GM18498 (cell line): ENCODE measurements around the gene FERMT3.

ENCODE experiments used
- ATAC-seq: cut with Tn5 transposase; IDR thresholded peaks from one replicate; pipeline ENCODE4 v1.9.1; 2021; ENCODE audit warnings: mild to moderate bottlenecking, moderate library complexity; ENCODE audit not compliant: unreplicated experiment

Gene FERMT3

DNA sequence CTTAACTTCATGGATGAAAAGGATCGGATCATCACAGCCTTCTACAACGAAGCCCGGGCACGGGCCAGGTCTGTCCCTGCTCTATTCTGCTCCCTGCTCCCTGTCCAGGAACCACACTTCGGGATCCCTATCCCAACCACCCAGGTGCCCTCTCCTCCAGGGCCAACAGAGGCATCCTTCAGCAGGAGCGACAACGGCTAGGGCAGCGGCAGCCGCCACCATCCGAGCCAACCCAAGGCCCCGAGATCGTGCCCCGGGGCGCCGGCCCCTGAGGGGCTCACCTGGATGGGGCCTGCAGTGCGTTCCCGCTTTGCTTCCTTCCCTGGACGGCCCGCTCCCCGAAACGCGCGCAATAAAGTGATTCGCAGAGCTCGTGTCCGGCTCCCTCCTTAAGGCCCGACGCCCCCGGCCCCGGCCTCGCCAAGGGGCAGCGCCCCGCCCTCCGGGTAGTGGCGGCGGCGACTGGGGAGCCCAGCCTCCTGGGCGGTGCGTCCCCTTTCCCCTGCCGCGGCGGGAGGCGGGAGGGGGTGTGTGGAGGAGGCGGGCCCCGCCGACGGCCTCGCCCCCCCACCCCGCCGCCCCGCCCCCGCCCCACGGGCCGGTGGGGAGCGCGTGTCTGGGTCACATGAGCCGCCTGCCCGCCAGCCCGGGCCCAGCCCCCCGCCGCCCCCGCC, 27.5 kb downstream of the FERMT3 start, which contains the start of gene VEGFB:
Gene VEGFB, plus strand, starts transcription at position 672 of the 674 bp plus-strand sequence. CDS start 250 bp downstream, outside the sequence.
- ATAC-seq, result peak; percentile 47

DNA sequence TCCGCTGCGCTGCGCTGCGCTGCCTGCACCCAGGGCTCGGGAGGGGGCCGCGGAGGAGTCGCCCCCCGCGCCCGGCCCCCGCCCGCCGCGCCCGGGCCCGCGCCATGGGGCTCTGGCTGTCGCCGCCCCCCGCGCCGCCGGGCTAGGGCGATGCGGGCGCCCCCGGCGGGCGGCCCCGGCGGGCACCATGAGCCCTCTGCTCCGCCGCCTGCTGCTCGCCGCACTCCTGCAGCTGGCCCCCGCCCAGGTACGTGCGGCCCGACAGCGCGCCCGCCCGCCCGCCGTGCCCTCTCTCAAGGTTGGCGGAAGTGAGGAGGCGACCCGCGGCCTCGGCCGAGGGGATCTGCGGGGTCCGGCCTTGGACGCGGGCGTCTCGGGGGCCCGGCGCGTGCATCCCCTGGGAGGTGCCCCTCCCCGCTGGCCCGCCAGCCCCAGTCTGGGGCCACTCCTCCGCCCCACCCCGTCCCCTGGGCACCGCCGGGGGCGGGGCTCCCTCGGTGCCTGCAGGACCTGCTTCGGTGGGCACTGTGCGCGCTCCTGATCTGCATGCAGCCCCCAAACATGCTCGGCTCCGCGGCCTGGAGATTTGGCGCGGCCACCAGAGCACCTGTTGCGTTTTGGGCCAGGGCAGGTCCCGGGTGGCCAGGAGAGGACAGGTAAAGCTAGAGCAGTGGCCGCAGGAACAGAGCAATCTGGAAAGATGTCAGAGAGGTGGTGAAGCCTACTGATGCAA, 28.3 kb downstream of the FERMT3 start:
- peak; percentile 29 for ATAC-seq

DNA sequence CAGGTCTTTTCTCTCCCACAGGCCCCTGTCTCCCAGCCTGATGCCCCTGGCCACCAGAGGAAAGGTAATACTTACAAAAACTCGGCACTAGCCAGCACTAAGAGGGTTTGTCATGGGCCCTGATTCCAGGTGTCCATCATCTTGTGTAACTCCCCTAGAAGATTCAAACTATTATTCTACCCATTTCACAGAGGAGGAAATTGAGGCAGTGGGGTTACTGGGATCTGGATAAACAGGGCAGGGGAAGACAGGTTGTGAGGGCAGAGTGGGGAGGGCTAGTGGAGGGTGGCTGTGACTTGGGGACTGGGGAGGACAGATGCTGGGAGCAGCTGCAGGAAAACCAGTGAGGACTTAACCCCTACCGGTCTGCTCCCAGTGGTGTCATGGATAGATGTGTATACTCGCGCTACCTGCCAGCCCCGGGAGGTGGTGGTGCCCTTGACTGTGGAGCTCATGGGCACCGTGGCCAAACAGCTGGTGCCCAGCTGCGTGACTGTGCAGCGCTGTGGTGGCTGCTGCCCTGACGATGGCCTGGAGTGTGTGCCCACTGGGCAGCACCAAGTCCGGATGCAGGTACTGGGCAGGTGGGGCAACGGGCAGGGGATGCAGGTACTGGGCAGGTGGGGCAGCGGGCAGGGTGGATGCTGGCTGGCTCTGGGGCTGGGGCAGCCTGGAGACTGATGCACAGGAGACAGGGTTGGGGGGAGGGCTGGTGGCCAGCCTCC, 29.1 kb downstream of the FERMT3 start:
- no peak for ATAC-seq

- ATAC-seq, result no peak
These were observed 31.0 kb downstream of the FERMT3 start for GRCh38 chr11:64237484-64237951.

- no peak for ATAC-seq
These were observed 31.6 kb downstream of the FERMT3 start for GRCh38 chr11:64238076-64238475.

GRCh38 chr11:64238999-64239398, 32.5 kb downstream of the FERMT3 start:
- ATAC-seq, result no peak

DNA sequence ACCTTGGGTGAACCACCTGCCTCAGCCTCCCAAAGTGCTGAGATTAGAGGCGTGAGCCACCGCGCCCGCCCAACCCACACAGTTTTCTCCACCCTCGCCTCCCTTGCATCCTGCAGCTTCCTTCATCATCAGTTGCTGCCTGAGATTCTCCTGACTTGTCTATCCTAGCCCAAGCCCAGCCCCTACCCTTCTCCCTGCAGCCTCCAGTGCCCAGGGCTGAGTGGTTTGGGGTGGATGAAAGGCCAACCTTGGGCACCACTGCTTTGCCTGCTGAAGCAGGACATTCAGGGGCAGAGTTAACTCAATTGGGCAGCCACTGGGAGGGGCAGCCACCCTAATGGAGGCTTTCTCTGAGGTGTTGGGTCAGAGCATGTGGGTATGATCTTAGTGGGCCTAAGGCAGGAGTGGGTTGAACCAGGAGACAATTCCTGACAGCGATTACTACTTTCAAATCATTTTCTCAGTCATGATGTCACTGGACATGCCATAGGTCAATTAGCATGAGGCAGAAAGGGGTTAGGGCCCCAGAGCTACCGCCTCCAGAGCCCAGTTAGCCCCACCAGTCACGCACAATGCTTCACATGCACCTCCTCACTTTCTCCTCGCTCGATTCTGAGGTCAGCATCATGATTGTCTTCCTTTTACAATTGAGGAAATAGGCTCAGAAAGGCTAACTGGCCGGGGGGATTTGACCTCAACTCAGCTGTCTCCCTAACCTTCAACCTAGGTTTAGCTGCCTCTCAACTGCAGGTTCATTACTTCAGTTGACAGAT, 33.3 kb downstream of the FERMT3 start:
- ATAC-seq, result no peak

GRCh38 chr11:64240435-64241240, 34.1 kb downstream of the FERMT3 start, which contains the start of gene FKBP2:
Gene FKBP2, plus strand, starts transcription at chr11:64241095. Its CDS starts 1,293 bp downstream, at chr11:64242388.
- ATAC-seq, result peak; percentile 57

DNA sequence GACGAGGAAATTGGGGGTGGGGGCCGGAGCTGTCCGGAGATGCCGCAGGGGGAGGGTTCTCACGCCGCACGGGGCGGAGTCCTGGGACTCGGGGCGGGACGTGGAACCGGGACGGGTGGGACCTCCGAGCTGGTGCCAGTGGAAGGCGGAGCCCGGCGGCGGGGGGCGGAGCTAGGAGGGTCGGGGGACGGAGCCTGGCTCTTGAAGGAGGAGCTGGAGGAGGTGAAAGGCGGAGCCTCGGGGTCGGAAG, 34.6 kb downstream of the FERMT3 start:
- ATAC-seq, result peak; percentile 72

DNA sequence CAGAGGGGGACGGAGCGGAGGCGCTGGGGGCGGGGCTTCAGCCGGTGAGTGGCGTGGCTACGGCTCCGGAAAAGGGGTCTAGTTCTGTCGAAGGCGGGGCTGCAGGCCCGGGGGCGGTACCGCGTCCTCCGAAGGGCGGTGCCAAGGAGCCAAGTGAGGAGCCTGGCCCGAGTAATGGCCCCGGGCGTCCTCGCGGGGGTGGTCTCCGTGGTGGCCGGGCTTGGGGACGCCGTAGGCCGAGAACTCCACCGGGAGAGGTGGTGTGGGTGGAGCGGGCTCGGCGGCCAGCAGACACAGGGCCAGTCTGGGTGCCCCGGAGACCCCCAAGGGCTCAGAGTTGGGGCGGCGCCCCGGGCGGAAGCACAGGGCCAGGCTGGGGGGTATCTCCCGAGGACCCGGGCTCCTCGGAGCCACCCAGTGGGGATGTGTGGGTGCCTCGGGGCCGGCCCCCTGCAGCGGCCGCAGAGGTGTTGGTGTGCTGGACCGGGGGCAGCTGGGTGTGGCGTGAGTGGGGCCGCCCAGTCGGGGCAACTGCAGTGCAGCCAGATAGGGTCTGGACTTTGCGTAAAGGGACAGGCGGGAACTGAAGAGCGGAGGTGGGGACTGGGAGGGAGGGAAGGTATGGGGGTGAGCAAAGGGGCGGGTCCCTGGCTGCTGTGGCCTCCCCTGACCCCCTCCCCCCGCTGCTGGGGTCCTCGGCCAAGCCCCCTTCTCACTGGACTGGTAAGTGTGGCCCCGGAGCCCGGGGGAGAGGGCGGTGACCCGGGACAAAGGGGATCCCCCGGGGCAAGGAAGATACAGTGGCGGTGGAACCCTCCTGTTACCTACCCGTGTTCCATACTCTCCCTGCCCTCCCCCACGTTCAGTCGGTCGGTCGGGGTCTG, 35.2 kb downstream of the FERMT3 start:
- peak; percentile 12 for ATAC-seq

DNA sequence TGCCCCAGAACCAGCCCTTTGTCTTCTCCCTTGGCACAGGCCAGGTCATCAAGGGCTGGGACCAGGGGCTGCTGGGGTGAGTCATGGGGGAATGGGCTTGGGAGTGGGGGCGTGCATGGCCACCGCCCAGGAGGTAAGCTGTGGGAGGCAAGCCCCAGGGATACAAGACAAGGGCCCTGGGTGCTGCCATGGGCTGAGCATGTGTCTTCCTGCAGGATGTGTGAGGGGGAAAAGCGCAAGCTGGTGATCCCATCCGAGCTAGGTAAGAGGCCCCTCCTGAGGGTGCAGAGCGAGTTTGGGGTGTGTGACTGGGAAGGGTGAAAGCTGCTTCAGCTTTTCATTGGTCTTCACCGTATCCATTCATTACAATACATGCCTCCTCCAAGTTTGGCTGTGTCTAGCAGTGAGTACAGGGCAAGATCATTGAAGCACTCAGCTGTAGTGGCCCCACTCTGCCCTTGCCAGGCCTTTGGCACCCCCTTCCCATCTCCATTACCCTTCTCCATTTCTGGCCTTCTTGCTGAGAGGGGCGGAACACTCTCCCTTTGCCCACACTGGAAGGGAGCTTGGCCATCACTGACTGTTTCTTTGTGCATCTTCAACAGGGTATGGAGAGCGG, 36.8 kb downstream of the FERMT3 start:
- no peak for ATAC-seq

- no peak for ATAC-seq
These were observed 37.6 kb downstream of the FERMT3 start for GRCh38 chr11:64244107-64244506.

DNA sequence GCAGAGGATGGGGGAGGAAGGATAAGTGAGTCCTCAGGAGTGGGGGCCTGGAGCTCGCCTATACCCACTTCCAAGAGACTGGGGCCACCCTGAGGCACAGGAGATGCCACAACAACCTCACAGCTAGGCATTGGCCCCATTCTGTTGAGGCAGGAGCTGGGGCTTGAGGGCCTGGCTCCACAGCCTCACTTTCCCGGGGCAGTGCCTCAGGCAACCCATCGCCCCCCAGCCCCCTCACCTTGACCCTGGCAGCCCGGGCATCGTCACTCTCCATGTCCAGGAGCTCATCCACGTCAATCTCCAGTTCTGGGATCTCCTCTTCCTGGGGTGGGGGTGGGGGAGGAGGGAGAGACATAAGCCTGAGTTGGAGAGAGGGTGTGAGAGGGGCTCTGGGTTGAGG, 38.4 kb downstream of the FERMT3 start:
- no peak for ATAC-seq

GRCh38 chr11:64245401-64245796, 38.9 kb downstream of the FERMT3 start:
- ATAC-seq, result no peak

DNA sequence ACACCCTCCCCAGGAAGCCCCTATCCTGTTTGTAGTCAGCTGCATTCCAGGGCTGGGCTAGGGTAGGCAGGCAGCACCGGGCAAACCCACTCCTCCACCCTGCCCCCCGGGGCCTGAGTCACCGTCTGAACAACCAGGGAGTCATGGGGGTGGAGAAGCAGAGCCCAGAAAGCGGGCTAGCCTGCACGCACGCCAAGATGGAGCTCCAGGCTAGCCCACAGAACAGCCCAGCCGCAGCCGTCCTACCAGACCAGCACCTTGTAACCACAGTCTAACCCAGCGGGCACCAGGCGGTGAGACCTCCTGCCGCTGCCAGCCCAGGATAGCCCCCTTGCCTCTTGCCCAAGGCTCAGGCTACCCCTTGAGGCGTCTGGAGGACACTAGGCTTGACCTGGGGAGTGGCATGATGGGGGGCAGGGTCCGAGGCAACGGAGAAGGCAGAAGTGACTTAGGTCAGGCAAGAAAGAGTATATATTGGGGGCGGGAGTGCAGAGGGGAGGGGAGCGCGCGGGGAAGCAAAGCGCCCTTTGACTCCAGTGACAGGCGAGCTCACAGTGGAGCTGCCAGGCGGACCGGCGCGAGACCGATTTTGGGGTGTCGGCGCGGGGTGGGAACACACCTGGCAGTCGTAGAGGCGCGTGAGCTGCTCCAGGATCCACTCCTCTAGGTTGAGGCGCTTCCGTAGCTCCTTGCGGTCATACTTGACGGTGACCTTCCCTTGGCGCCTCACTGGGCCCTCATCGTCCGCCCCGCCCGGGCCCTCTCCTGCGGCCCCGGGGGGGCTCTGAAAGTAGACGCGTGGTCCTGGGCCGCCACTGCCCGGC, 39.5 kb downstream of the FERMT3 start:
- ATAC-seq, result no peak

GRCh38 chr11:64246621-64246870, 40.0 kb downstream of the FERMT3 start:
- ATAC-seq, result peak; percentile 19

GRCh38 chr11:64246871-64247728, 40.6 kb downstream of the FERMT3 start, which contains the start of gene PPP1R14B:
Gene PPP1R14B, minus strand, starts transcription at chr11:64246943. Its CDS starts 270 bp downstream, at chr11:64246673.
- ATAC-seq, result peak; percentile 41
